Astrocyte (in vitro differentiated cells and primary cell): ENCODE results near the gene NSUN5. TPM values are rescaled to one million over a fixed set of nuclear protein-coding genes. Genes with fewer than 3 reads are reported as not detected.
A peak's percentile ranks its signal among the peaks of the same experiment; 100 is the strongest.
"Not testable (repeated sequence)": the region's sequence is repeated elsewhere in the genome, so short reads cannot be mapped to it uniquely, and the experiment has no call there.

ENCODE experiments used
- DNase-seq: peaks from one replicate; pipeline ENCODE4 v3.0.0-alpha.2; 2010; ENCODE audit warnings: low read depth
- FAIRE-seq: peaks from 2 replicates; lab custom pipeline; 2011; peaks lifted over from hg19 to GRCh38; lab: Jason Lieb, UNC
- H2AFZ ChIP-seq: 2 replicates; pipeline ENCODE4 v1.6.0; 2012; ENCODE audit warnings: low read depth, low read length, inconsistent platforms
- H3K27ac ChIP-seq: 2 replicates; pipeline ENCODE4 v1.5.1; 2011; ENCODE audit warnings: low read depth, low read length, inconsistent platforms
- H3K27me3 ChIP-seq: 2 replicates; pipeline ENCODE4 v1.6.0; 2011; ENCODE audit warnings: low read length, inconsistent platforms; ENCODE audit not compliant: insufficient read depth
- H3K36me3 ChIP-seq: 2 replicates; pipeline ENCODE4 v1.5.1; 2011; ENCODE audit warnings: low read length, inconsistent platforms; ENCODE audit not compliant: insufficient read depth
- H3K4me1 ChIP-seq: 2 replicates; pipeline ENCODE4 v1.5.1; 2011; ENCODE audit warnings: low read length, inconsistent platforms; ENCODE audit not compliant: insufficient read depth
- H3K4me2 ChIP-seq: 2 replicates; pipeline ENCODE4 v1.6.0; 2012; ENCODE audit warnings: low read length, inconsistent platforms
- H3K4me3 ChIP-seq: 2 replicates; pipeline ENCODE4 v1.5.1; 2011; ENCODE audit warnings: low read depth, mild to moderate bottlenecking, low read length, inconsistent platforms; ENCODE audit not compliant: insufficient read depth
- H3K79me2 ChIP-seq: 2 replicates; pipeline ENCODE4 v1.6.0; 2012; ENCODE audit warnings: mild to moderate bottlenecking, low read length, inconsistent platforms; ENCODE audit not compliant: insufficient read depth
- H3K9ac ChIP-seq: 2 replicates; pipeline ENCODE4 v1.6.0; 2012; ENCODE audit warnings: mild to moderate bottlenecking, low read length, inconsistent platforms
- H3K9me3 ChIP-seq: 2 replicates; pipeline ENCODE4 v1.5.1; 2012; ENCODE audit warnings: low read depth, mild to moderate bottlenecking, low read length, inconsistent platforms; ENCODE audit not compliant: insufficient read depth
- H4K20me1 ChIP-seq: 2 replicates; pipeline ENCODE4 v1.6.0; 2012; ENCODE audit warnings: low read length, inconsistent platforms; ENCODE audit not compliant: insufficient read depth
- H3K27ac Mint-ChIP-seq: one replicate; pipeline ENCODE4 v1.8.0; 2021; ENCODE audit warnings: mild to moderate bottlenecking, mixed read lengths; ENCODE audit not compliant: unreplicated experiment
- H3K27me3 Mint-ChIP-seq: one replicate; pipeline ENCODE4 v1.8.0; 2021; ENCODE audit warnings: low read depth, mixed read lengths; ENCODE audit not compliant: unreplicated experiment
- H3K36me3 Mint-ChIP-seq: one replicate; pipeline ENCODE4 v1.8.0; 2021; ENCODE audit warnings: low read depth, mixed read lengths; ENCODE audit not compliant: unreplicated experiment
- H3K4me1 Mint-ChIP-seq: one replicate; pipeline ENCODE4 v1.8.0; 2021; ENCODE audit warnings: low read depth, mixed read lengths; ENCODE audit not compliant: unreplicated experiment
- H3K4me3 Mint-ChIP-seq: one replicate; pipeline ENCODE4 v1.8.0; 2021; ENCODE audit warnings: mild to moderate bottlenecking, moderate library complexity, mixed read lengths; ENCODE audit not compliant: unreplicated experiment
- H3K9me3 Mint-ChIP-seq: one replicate; pipeline ENCODE4 v1.8.0; 2021; ENCODE audit warnings: mild to moderate bottlenecking, mixed read lengths; ENCODE audit not compliant: unreplicated experiment
- CTCF ChIP-seq: IDR thresholded peaks from 2 replicates; pipeline ENCODE4 v1.5.1; 2011; ENCODE audit warnings: low read depth, mild to moderate bottlenecking, inconsistent platforms, low read length, moderate library complexity; ENCODE audit not compliant: insufficient read depth
- EZH2 ChIP-seq: IDR thresholded peaks from 2 replicates; pipeline ENCODE4 v1.6.1; 2012; ENCODE audit warnings: mild to moderate bottlenecking, low read length, inconsistent platforms; ENCODE audit not compliant: insufficient read depth
- total RNA-seq: library from RNA; stranded (reverse); gene quantifications from 2 replicates; pipeline ENCODE4 v1.2.1, GENCODE V29; 2021

NSUN5 gene
- total RNA-seq, 1 donor from 2014 or later = 27.6 TPM

- H3K27me3 ChIP-seq = peaks cover 2% of the 10 kb centered on the region
- Mint-ChIP-seq H3K4me3 (no peak overlapping the region), H3K27ac (no peak overlapping the region), H3K36me3 (no peaks in the 10 kb centered on the region), H3K4me1 (peaks cover 4% of the 10 kb centered on the region), H3K27me3 (peaks cover 2% of the 10 kb centered on the region), H3K9me3 (no peaks in the 10 kb centered on the region)
- peaks cover 3% of the 10 kb centered on the region for H3K4me1 ChIP-seq
- no peak overlapping the region for H3K27ac ChIP-seq
- FAIRE-seq = no peak
- H3K36me3 ChIP-seq = no peaks in the 10 kb centered on the region
- DNase-seq = no peak
- H3K79me2 ChIP-seq = no peaks in the 10 kb centered on the region
- no peak overlapping the region for H2AFZ ChIP-seq
- H3K4me3 ChIP-seq = no peak overlapping the region
- TF ChIP-seq CTCF (no peak), EZH2 (no peak)
- H3K9me3 ChIP-seq = no peaks in the 10 kb centered on the region
- H3K4me2 ChIP-seq = no peak overlapping the region
- no peak overlapping the region for H3K9ac ChIP-seq
- H4K20me1 ChIP-seq = no peaks in the 10 kb centered on the region
Measured at GRCh38 chr7:73313521-73313906, 4.9 kb upstream of the NSUN5 start.

- Mint-ChIP-seq H3K9me3 (no peaks in the 10 kb centered on the region), H3K27ac (no peak overlapping the region), H3K36me3 (peaks cover 2% of the 10 kb centered on the region), H3K4me1 (peaks cover 6% of the 10 kb centered on the region), H3K4me3 (no peak overlapping the region), H3K27me3 (peaks cover 2% of the 10 kb centered on the region)
- no peak overlapping the region for H3K9ac ChIP-seq
- H3K9me3 ChIP-seq = no peaks in the 10 kb centered on the region
- TF ChIP-seq CTCF (no peak), EZH2 (no peak)
- H3K27ac ChIP-seq = no peak overlapping the region
- H2AFZ ChIP-seq = no peak overlapping the region
- H3K4me3 ChIP-seq = no peak overlapping the region
- no peak for FAIRE-seq
- DNase-seq = no peak
- no peaks in the 10 kb centered on the region for H3K79me2 ChIP-seq
- H3K4me2 ChIP-seq = no peak overlapping the region
- peaks cover 3% of the 10 kb centered on the region for H3K4me1 ChIP-seq
- no peaks in the 10 kb centered on the region for H3K36me3 ChIP-seq
- no peaks in the 10 kb centered on the region for H4K20me1 ChIP-seq
- peaks cover 2% of the 10 kb centered on the region for H3K27me3 ChIP-seq
Measured at GRCh38 chr7:73312831-73313520, 4.3 kb upstream of the NSUN5 start.

DNA sequence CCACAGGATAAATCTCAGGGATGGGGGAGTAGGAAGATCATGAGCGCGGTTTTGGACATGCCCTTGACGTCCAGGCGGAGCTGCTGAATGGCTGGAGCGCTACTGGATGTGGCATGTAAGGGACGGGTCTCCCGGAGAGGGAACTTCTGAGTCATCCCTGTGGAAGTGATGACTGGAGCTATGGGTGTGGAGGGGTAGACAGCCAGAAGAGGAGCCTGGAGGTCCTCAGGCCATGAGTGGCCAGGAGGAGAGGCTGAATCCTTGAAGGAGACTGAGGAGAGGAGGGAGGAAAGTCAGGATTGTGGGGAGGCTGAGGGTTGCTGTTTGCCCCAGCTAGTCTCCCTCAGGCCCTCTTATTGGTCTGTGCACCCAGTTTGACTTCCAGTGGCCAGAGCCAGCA, 2.8 kb upstream of the NSUN5 start:
- not testable (repeated sequence) for H3K27me3 Mint-ChIP-seq, H3K4me3 Mint-ChIP-seq, H3K79me2 ChIP-seq, H3K4me1 ChIP-seq, H3K27me3 ChIP-seq, H3K27ac ChIP-seq, H3K9ac ChIP-seq, H3K4me3 ChIP-seq, H3K27ac Mint-ChIP-seq, H3K9me3 Mint-ChIP-seq, H3K4me1 Mint-ChIP-seq, H3K36me3 Mint-ChIP-seq, FAIRE-seq, H2AFZ ChIP-seq, H3K9me3 ChIP-seq, H4K20me1 ChIP-seq, H3K36me3 ChIP-seq, H3K4me2 ChIP-seq
- peak; percentile 10 for DNase-seq
